Kidney epithelial cell (primary cell): Measurements from ENCODE around the gene SCARB1. TPM values are rescaled to one million over a fixed set of nuclear protein-coding genes. Genes with fewer than 3 reads are reported as not detected.

ENCODE experiments used
- DNase-seq: peaks from one replicate; pipeline ENCODE4 v3.0.0-alpha.2; 2010; ENCODE audit warnings: low read depth
- H3K27me3 ChIP-seq: 2 replicates; pipeline ENCODE4 v1.6.0; 2011; ENCODE audit warnings: low read length; ENCODE audit not compliant: control insufficient read depth, insufficient read depth
- H3K36me3 ChIP-seq: 2 replicates; pipeline ENCODE4 v1.5.1; 2011; ENCODE audit warnings: low read length; ENCODE audit not compliant: control insufficient read depth, insufficient read depth
- H3K4me3 ChIP-seq: 2 replicates; pipeline ENCODE4 v1.5.1; 2011; ENCODE audit warnings: low read depth, mild to moderate bottlenecking, control low read depth, low read length
- CTCF ChIP-seq: IDR thresholded peaks from 2 replicates; pipeline ENCODE4 v1.5.1; 2011; ENCODE audit warnings: mild to moderate bottlenecking, moderate library complexity, low read length, control low read depth, inconsistent platforms; ENCODE audit not compliant: insufficient read depth, poor library complexity, severe bottlenecking
- total RNA-seq: library from RNA; depleted of rRNA; stranded (reverse); fragments of >200 nt; gene quantifications from 2 replicates; pipeline ENCODE4 v1.2.3, GENCODE V29; 2015

The SCARB1 gene
- total RNA-seq, 1 donor from 2014 or later = 30.0 TPM

GRCh38 chr12:124767066-124767821 lies 96.4 kb downstream of the SCARB1 start:
- no peak for DNase-seq
- Histone ChIP-seq H3K36me3 (no peaks in the 10 kb centered on the region), H3K4me3 (no peak overlapping the region), H3K27me3 (peaks cover 2% of the 10 kb centered on the region)
- peak; percentile 99 for TF ChIP-seq CTCF

GRCh38 chr12:124766727-124767065 lies 97.0 kb downstream of the SCARB1 start:
- no peak for TF ChIP-seq CTCF
- H3K36me3 ChIP-seq = no peaks in the 10 kb centered on the region
- no peak overlapping the region for H3K4me3 ChIP-seq
- no peak for DNase-seq
- H3K27me3 ChIP-seq = no peaks in the 10 kb centered on the region

DNA sequence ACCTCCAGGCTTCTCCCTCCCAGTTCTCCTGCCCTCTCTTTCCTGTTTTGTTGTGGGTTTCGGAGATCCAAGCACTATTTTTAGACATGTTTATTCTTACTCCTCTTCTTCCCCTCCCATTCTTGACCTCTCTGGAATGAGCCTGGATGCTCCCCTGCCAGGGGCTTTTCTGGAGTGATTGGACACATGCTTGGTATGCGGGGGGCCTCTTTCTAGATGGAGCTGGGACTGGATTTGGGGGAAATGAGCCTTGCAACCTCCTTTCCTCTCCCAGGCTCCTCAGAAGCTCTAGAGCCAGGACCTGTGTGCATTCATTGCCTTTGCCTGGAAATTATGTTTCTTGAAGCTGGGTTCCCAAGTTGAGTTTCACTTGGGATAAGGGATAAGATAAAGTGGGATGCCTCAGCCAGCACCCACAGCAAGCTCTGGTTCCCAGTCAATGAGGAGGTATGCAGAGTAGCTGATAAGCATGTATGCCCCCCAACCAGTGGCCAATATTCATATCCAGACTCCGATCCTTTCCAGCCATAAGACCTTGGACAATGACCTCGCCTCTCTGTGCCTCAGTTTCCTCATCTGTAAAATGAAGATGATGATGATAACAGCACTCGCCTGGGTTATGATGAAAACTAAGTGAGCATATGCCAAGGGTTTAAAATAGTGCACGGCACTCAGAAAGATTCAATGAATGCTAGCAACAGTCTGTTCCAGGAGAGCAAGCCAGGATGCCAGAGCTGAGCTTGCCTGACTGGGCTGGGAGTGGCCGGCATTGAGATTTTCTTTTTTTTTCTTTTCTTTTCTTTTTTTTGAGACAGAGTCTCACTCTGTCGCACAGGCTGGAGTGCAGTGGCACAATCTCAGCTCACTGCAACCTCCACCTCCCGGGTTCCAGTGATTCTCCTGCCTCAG lies 97.8 kb downstream of the SCARB1 start:
- no peak for DNase-seq
- Histone ChIP-seq H3K4me3 (no peak overlapping the region), H3K27me3 (no peaks in the 10 kb centered on the region), H3K36me3 (no peaks in the 10 kb centered on the region)
- TF ChIP-seq CTCF = no peak

- no peak overlapping the region for H3K4me3 ChIP-seq
- no peaks in the 10 kb centered on the region for H3K36me3 ChIP-seq
- no peak for TF ChIP-seq CTCF
- H3K27me3 ChIP-seq = no peaks in the 10 kb centered on the region
- DNase-seq = peak; percentile 89
Observed at GRCh38 chr12:124764870-124765580, 98.6 kb downstream of the SCARB1 start.

DNA sequence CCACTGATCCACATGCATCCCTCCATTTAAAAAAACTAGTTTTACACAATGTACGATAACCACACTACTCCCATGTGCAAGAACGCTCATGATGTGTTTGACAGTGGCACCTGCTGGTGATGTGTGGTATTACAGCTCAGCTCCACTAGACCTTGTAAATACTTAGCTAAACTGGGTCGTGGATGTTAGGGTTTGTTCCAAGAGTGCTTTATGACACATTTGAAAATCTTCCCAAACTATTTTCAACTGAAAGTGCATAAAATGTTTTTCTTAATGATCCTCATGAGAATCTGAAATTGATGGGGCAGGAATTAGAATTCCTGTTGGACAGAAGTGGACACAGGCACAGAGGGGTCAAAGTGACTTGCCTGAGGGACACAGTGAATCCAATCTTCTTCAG lies 99.2 kb downstream of the SCARB1 start:
- TF ChIP-seq CTCF = peak; percentile 68
- Histone ChIP-seq H3K36me3 (no peaks in the 10 kb centered on the region), H3K27me3 (no peaks in the 10 kb centered on the region), H3K4me3 (no peak overlapping the region)
- no peak for DNase-seq
